Breast epithelium (tissue), 4 donors: ENCODE results near the gene SIK3. TPM values are rescaled to one million over a fixed set of nuclear protein-coding genes. Genes with fewer than 3 reads are reported as not detected.

Experiments
- DNase-seq, 2 donors: peaks; one replicate each; pipeline ENCODE4 v3.0.0-alpha.2; 2019; ENCODE audit warnings: low spot score in 2 of 2
- H3K27ac ChIP-seq, 2 donors: fragments of 200-600 bp; sonication (generic) in 1 of 2; one replicate each; pipeline ENCODE4 v1.5.1; 2016 to 2019; ENCODE audit warnings: mild to moderate bottlenecking in 1 of 2
- H3K27me3 ChIP-seq, 2 donors: fragments of 200-600 bp; sonication (generic) in 1 of 2; one replicate each; pipeline versions ENCODE4 v1.5.1 to v1.6.0; 2017 to 2019; ENCODE audit warnings: control low read depth in 1 of 2, mild to moderate bottlenecking in 1 of 2
- H3K36me3 ChIP-seq: fragments of 200-600 bp; one replicate; pipeline ENCODE4 v1.5.1; 2019
- H3K4me1 ChIP-seq, 2 donors: fragments of 200-600 bp; sonication (generic); one replicate each; pipeline ENCODE4 v1.5.1; 2016 to 2019; ENCODE audit warnings: control low read depth in 1 of 2
- H3K4me3 ChIP-seq, 3 donors: fragments of 200-600 bp; sonication (generic); 1 replicate in 2 of 3; 2 replicates in 1 of 3; pipeline ENCODE4 v1.5.1; 2016 to 2019; ENCODE audit warnings: mild to moderate bottlenecking in 3 of 3, moderate library complexity in 2 of 3
- H3K9me3 ChIP-seq, 2 donors: fragments of 200-600 bp; sonication (generic) in 1 of 2; one replicate each; pipeline ENCODE4 v1.5.1; 2016 to 2019; ENCODE audit warnings: control low read depth in 1 of 2
- POLR2A ChIP-seq: fragments of 450-650 bp; IDR thresholded peaks from one replicate; pipeline ENCODE4 v1.6.1; 2016; ENCODE audit warnings: antibody characterized with exemption, mild to moderate bottlenecking, moderate library complexity
- POLR2AphosphoS5 ChIP-seq, 3 donors: sonication (generic); formaldehyde crosslinking; IDR thresholded peaks; one replicate each; pipeline ENCODE4 v1.6.1; 2017; ENCODE audit warnings: antibody characterized with exemption in 3 of 3
- intact Hi-C: fragments of 100-400 bp; cut with DNase I; formaldehyde crosslinking; loops from one replicate; pipeline ENCODE4 v1.15.1; 2023; ENCODE audit warnings: low total_unique reads
- total RNA-seq, 3 donors: library from RNA; depleted of rRNA; stranded (reverse); fragments of >200 nt; gene quantifications; one replicate each; pipeline ENCODE4 v1.1.0, GENCODE V29; 2016
- TF ChIP-seq, protein P1 (sequence below), 3 donors: fragments of 450-650 bp; IDR thresholded peaks; one replicate each; pipeline ENCODE4 v1.5.1; 2016 to 2017; ENCODE audit warnings: antibody characterized with exemption in 3 of 3, mild to moderate bottlenecking in 3 of 3, moderate library complexity in 3 of 3

SIK3 gene
- total RNA-seq, 3 donors from 2014 or later = 26.9 to 110 (median 57.0) TPM

DNA sequence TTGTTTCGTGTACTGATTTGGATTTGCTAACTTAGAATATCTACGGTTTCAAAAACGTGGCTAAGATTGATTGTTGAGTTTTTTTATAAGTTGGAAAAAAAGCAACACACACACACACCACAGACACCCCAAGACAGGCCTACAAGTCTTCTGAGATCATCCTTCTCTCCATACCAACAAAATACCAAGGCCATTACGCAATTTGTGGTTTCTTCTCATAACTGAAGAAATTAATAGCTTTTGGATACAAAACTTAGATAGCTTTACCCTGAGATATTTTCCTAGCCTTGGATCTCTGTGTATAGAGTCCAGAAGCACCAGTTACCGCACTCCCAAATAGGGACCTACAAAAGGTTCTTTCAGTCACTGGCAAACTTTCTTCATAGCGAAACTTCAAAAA is 113.6 kb downstream of the SIK3 start:
- Histone ChIP-seq H3K4me1 (peaks cover 0 to 26% of the 10 kb centered on the region in 2 donors), H3K9me3 (no peaks in the 10 kb centered on the region), H3K4me3 (no peak overlapping the region), H3K27me3 (no peaks in the 10 kb centered on the region), H3K36me3 (no peaks in the 10 kb centered on the region), H3K27ac (peak overlapping the region; percentile 81 to 82)
- TF ChIP-seq POLR2A = no peak
- TF ChIP-seq POLR2AphosphoS5 (IDR thresholded peaks at IDR 0.05) = peak in 1 of 3 donors; percentile 62
- TF ChIP-seq, protein P1, sequence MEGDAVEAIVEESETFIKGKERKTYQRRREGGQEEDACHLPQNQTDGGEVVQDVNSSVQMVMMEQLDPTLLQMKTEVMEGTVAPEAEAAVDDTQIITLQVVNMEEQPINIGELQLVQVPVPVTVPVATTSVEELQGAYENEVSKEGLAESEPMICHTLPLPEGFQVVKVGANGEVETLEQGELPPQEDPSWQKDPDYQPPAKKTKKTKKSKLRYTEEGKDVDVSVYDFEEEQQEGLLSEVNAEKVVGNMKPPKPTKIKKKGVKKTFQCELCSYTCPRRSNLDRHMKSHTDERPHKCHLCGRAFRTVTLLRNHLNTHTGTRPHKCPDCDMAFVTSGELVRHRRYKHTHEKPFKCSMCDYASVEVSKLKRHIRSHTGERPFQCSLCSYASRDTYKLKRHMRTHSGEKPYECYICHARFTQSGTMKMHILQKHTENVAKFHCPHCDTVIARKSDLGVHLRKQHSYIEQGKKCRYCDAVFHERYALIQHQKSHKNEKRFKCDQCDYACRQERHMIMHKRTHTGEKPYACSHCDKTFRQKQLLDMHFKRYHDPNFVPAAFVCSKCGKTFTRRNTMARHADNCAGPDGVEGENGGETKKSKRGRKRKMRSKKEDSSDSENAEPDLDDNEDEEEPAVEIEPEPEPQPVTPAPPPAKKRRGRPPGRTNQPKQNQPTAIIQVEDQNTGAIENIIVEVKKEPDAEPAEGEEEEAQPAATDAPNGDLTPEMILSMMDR (IDR thresholded peaks at IDR 0.05) = no peak
- intact Hi-C loops = no loop called here
- no peak for DNase-seq

DNA sequence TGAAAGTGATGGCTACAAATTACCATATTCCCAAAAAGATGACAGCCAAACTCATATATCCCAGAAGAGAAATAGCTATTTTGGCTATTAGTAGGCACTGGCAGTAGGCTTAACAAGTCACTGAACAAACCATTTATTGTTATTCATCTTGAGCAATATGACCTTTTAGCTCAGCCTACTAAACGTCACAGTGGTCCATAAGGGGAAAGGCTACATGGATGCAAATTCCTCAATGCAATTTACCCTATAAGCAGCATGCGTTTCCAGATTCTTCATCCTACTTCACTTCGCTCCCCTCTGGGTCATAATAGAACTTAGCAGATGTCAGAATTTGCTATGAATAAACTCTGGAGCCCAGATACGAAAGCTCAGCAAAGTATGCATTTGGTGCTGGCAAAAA is 114.0 kb downstream of the SIK3 start:
- DNase-seq = no peak
- no peaks in the 10 kb centered on the region for H3K9me3 ChIP-seq
- peaks cover 0 to 22% of the 10 kb centered on the region in 2 donors for H3K4me1 ChIP-seq
- H3K27ac ChIP-seq = peak overlapping the region; percentile 81 to 82
- no peaks in the 10 kb centered on the region for H3K36me3 ChIP-seq
- no peak overlapping the region for H3K4me3 ChIP-seq
- H3K27me3 ChIP-seq = no peaks in the 10 kb centered on the region
- TF ChIP-seq POLR2AphosphoS5 (IDR thresholded peaks at IDR 0.05) (no peak), POLR2A (no peak)
- TF ChIP-seq, protein P1 (IDR thresholded peaks at IDR 0.05) = no peak
- intact Hi-C loops = no loop called here

DNA sequence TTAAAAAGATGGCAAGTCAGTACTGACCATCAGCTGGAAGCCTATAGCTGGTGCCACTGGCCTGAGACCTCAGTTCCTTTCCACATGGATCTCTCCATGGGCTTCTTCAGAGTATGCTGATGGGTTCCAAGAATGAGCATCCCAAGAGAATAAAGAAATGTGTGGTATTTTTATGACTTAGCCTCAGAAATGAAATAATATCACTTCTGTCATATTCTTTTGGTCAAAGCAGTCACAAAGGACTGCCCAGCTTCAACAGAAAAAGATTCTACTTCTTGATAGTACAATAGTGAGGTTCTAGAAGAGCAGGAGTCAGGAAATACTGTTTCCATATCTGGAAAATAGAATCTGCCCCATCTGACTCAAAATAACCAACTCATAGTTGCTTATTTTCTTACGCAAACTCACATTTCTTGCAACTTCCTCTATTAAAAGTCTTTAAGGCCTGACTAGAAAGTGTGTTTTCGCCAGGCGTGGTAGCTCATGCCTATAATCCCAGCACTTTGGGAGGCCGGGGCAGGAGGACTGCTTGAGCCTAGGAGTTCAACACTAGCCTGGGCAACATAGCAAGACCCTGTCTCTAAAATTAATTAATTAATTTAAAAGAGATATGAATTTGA is 116.9 kb downstream of the SIK3 start:
- TF ChIP-seq POLR2AphosphoS5 (IDR thresholded peaks at IDR 0.05) (no peak), POLR2A (no peak)
- TF ChIP-seq, protein P1 (IDR thresholded peaks at IDR 0.05) = no peak
- no peak for DNase-seq
- Histone ChIP-seq H3K4me3 (no peak overlapping the region), H3K27ac (peak overlapping the region in 1 of 2 donors; percentile 23), H3K4me1 (peaks cover 0 to 16% of the 10 kb centered on the region in 2 donors), H3K27me3 (no peaks in the 10 kb centered on the region), H3K36me3 (no peaks in the 10 kb centered on the region), H3K9me3 (no peaks in the 10 kb centered on the region)
- intact Hi-C loops = no loop called here

DNA sequence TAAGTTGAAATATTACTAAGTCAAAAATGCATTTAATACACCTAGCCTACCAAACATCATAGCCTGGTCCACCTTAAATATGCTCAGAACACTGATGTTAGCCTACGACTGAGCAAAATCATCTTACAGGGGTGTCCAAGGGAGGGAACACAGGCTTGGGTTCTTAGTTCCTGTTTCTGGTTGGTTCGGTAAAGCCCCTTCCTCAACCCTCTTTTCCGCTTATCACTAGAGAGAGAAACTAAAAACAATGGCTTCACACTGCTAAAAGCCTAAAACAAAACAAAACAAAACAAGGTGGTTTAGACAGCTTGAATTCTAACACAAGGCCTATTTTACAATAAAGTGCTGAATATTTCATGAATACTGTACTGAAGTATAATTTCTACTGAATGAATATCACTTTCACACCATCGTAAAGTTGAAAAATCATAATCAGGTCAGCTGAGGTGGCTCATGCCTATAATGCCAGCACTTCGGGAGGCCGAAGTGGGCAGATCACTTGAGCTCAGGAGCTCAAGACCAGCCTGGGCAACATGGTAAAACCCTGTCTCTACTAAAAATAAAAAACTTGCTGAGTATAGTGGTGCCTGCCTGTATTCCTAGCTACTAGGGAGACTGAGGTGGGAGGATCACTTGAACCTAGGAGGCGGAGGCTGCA is 118.0 kb downstream of the SIK3 start:
- intact Hi-C loops = no loop called here
- TF ChIP-seq POLR2AphosphoS5 (IDR thresholded peaks at IDR 0.05) = no peak
- Histone ChIP-seq H3K27me3 (no peaks in the 10 kb centered on the region), H3K9me3 (no peaks in the 10 kb centered on the region), H3K36me3 (no peaks in the 10 kb centered on the region), H3K4me3 (no peak overlapping the region), H3K4me1 (peaks cover 0 to 5% of the 10 kb centered on the region in 2 donors), H3K27ac (no peak overlapping the region)
- no peak for DNase-seq

DNA sequence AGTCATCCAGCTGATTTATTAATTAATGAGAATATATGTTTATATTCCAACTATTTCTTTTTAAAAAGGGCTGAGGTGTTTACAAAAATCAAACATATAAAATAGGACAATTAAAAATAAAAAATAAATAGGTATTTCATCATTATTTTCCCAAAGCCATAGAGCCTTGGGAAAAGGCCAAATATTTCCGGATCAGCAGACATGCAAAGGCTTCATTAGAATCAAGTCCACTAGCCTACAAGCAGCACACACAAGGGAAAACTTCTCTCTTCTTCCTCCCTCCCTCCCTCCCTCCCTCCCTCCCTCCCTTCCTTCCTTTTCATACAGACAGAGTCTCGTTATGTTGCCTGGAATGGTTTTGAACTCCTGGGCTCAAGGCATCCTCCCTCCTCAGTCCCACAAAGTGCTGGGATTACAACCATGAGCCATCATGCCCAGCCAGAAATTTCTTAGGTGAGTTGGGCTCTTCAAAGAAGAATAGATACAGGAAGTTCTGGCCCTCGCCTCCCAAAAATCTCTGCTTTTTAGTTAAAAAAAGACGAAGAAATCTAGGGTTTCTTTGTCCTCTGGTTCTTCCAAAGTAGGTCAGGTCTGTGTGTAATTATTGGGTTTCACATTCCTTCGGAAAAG is 121.2 kb downstream of the SIK3 start:
- intact Hi-C loops = no loop called here
- TF ChIP-seq POLR2A = no peak
- TF ChIP-seq, protein P1 (IDR thresholded peaks at IDR 0.05) = no peak
- no peak for TF ChIP-seq POLR2AphosphoS5 (IDR thresholded peaks at IDR 0.05)
- Histone ChIP-seq H3K4me1 (peaks cover 0 to 6% of the 10 kb centered on the region in 2 donors), H3K9me3 (no peaks in the 10 kb centered on the region), H3K27ac (peak overlapping the region; percentile 27 to 51), H3K4me3 (no peak overlapping the region), H3K36me3 (no peaks in the 10 kb centered on the region), H3K27me3 (no peaks in the 10 kb centered on the region)
- no peak for DNase-seq
